Effector CD8-positive, alpha-beta T cell (primary cell): Measurements from ENCODE around the gene SCCPDH.
"Not testable (repeated sequence)": the region's sequence is repeated elsewhere in the genome, so short reads cannot be mapped to it uniquely, and the experiment has no call there.

Experiments used
- DNase-seq: peaks from one replicate; lab custom pipeline; 2025; lab: John Stamatoyannopoulos, UW

SCCPDH gene

GRCh38 chr1:246705368-246705767 is 18.8 kb upstream of the SCCPDH start:
- DNase-seq: no peak

DNA sequence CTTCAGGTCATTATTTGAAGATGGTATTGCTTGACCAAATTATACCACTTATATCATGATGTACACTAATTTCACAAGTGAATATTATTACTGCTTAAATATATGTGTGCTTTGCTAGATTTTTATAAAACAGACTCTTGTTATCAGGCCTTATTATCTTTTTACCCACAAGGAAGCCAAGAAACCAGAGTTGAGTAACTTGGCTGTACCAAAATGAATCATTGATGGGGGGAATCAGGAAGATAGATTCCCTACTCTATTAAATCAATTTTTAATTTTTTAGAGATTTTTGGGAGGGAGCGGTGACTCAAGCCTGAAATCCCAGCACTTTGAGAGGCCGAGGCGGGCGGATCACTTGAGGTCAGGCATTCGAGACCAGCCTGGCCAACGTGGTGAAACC is 16.0 kb upstream of the SCCPDH start:
- no peak for DNase-seq

DNA sequence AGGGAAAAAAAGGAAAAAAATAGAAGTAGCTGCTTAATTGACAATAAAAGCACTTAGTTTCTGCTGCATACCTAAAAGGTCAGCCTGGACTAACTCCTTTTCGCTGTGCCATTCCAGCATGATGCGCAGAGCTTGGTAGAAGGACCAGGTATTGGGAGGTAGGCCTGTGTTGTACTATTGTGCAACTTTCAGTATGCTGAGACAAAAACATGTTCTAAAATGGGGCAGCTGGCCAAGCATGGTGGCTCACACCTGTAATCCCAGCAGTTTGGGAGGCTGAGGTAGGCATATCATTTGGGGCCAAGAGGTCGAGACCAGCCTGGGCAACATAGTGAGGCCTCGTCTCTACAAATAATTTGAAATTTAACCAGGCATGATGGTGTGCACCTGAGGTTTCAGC is 15.0 kb upstream of the SCCPDH start:
- no peak for DNase-seq

GRCh38 chr1:246709835-246710234 is 14.4 kb upstream of the SCCPDH start:
- no peak for DNase-seq

DNA sequence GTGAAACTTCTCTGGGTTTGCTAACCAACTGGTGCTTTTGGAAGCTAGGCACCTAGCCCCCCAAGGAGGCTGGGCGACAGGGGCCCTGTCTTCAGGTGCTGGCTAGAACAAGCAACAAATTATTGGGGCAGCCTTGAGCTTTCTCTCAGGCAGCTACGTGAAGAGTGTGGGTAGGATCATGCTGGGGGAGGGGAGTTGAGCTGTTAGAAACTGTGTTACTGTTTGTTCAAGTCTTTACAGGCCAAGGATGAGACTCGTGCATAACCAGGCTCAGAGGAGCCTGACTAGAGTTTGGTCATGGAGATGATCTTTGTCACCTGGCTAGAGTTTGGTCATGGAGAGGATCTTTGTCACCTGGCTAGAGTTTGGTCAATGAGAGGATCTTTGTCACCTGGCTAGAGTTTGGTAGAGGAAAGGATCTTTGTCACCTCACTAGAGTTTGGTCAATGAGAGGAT is 12.6 kb upstream of the SCCPDH start:
- no peak for DNase-seq

DNA sequence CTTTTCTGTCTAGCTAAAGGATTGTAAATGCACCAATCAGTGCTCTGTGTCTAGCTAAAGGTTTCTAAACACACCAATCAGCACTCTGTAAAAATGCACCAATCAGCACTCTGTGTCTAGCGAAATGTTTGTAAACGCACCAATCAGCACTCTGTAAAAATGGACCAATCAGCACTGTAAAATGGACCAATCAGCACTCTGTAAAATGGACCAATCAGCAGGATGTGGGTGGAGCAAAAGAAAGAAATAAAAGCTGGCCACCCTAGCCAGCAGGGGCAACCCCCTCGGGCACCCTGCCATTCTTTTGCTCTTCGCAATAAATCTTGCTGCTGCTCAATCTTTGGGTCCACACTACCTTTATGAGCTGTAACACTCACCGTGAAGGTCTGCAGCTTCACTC is 11.8 kb upstream of the SCCPDH start:
- DNase-seq: not testable (repeated sequence)

- not testable (repeated sequence) for DNase-seq
Measured at GRCh38 chr1:246719361-246719760, 4.8 kb upstream of the SCCPDH start.

DNA sequence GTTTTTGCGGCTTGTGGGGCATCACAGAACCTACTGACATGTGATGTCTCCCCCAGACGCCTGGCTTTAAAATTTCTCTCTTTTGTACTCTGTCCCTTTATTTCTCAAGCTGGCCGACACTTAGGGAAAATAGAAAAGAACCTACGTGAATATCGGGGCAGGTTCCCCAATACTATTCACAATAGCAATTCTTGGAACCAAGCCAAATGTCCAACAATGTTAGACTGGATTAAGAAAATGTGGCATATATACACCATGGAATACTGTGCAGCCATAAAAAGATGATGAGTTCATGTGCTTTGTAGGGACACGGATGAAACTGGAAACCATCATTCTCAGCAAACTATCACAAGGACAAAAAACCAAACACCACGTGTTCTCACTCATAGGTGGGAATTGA is 3.4 kb upstream of the SCCPDH start:
- not testable (repeated sequence) for DNase-seq

- no peak for DNase-seq
Measured at GRCh38 chr1:246722720-246723119, 1.5 kb upstream of the SCCPDH start.

DNA sequence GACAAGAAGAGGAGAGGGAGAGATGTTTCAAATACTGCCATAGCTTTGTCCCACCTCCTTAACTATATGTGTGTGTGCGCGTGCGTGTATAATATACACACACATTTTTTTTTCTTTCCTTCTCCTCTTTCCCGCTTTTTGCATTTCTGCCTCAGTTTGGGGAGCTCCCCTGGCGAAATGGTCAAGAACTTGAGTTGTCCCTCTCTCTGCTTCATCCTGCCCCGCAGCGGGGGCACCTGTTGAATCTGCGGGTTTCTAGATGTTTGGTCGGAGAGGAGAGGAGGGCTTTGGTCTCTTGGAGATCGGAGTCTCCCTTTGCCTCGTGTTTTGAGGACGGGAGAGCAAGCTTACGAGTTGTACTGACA is 504 bp downstream of the SCCPDH start:
- no peak for DNase-seq

DNA sequence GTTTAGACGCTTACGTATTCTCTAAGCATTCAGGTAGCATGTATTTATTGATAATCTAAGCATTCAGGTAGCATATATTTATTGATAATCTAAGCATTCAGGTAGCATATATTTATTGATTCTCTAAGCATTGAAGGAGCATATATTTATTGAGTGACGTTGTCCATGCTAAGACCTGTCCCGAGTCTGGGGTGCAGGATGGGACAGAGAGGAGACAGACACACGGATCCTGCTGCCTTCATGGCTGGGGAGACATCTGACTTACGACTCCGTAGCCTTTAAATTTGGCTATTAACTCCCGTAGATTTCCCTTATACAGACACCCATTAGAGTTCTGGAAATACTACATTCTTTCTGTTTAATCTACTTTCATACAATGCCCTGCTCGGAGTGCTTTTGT is 982 bp downstream of the SCCPDH start:
- DNase-seq: no peak

- DNase-seq: no peak
Measured at GRCh38 chr1:246726255-246726679, 2.1 kb downstream of the SCCPDH start.

GRCh38 chr1:246726881-246727280 is 2.7 kb downstream of the SCCPDH start:
- no peak for DNase-seq

DNA sequence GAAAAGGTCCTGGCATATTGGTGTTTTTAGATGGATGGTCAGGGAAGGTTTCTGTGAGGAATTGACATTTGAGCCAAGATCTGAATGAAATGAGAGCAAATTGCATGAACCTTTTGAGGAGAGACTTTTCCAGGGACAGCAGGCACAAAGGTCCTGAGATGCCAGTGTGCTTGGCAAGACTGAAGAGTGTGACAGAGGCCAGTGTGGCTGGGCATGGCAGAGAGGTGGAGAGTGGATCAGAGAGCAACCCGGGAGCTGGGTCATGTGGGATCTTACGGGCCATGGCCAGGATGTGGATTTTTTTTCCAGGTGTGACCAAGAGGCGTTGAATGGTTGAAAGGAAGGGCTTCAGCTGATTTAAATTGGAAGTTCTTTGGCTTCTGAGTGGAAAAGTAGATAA is 3.4 kb downstream of the SCCPDH start:
- DNase-seq: no peak

DNA sequence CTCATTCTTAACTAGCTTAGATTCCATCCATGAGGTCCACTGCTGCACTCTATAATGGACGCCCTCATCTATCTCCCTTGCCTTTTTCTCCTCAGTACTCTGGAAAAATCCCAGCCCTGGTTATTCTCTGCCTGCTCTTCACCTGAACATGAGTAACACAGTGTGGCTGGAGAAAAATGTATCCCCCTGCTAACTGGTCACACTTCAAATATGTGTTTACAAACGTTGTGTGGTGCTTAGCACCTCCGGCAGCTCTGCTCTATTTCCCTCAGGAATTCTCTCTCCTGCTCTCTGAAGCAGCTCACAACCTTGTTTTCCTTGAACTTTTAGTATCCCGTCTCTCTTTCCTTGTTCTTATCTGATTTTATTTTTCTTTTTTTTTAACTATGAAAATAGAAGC is 4.1 kb downstream of the SCCPDH start:
- no peak for DNase-seq

DNA sequence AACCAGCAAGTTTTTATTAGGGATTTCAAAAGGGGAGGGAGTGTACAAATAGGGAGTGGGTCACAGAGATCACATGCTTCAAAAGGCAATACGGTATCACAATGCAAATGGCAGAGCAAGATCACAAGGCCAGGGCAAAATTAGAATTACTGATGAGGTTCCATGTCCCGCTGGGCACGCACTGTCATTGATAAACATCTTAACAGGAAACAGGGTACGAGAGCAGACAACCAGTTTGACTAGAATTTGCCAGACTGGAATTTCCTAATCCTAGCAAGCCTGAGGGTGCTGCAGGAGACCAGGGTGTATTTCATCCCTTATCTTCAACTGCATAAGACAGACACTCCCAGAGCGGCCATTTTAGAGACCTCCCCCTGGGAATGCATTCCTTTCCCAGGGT is 4.8 kb downstream of the SCCPDH start:
- not testable (repeated sequence) for DNase-seq

GRCh38 chr1:246730839-246731238 is 6.6 kb downstream of the SCCPDH start:
- DNase-seq: no peak

DNA sequence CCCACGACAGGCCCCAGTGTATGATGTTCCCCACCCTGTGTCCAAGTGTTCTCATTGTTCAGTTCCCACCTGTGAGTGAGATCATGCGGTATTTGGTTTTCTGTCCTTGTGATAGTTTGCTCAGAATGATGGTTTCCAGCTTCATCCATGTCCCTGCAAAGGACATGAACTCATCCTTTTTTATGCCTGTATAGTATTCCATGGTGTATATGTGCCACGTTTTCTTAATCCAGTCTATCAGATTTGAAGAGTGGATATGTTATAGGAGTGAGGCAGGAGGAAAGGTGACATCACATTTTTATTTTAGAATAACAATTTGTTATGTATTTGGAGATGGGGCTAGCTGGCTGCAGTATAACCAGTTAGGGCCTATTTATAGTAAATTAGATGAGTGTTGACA is 7.7 kb downstream of the SCCPDH start:
- not testable (repeated sequence) for DNase-seq

- DNase-seq: no peak
Measured at GRCh38 chr1:246733704-246734103, 9.5 kb downstream of the SCCPDH start.

DNA sequence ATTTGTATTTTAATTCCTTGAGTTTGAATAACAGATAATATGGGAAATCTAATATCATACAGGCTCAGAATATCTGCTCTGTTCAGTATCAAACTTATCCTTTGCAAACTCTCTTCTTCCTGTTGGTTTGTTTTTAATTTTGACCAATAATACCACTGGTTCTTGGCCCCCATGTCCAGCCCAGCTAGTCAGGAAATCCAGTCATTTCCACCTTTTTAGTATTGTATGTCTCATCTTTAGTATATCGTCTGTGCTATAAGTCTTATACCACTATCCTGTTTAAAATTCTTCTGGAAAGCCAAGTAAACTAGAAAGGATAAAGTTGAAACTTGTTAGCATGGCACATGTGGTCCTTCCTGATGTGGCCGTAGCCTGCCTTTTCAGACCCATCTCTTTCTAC is 10.7 kb downstream of the SCCPDH start:
- DNase-seq: no peak

- DNase-seq: no peak
Measured at GRCh38 chr1:246735735-246736134, 11.5 kb downstream of the SCCPDH start.

DNA sequence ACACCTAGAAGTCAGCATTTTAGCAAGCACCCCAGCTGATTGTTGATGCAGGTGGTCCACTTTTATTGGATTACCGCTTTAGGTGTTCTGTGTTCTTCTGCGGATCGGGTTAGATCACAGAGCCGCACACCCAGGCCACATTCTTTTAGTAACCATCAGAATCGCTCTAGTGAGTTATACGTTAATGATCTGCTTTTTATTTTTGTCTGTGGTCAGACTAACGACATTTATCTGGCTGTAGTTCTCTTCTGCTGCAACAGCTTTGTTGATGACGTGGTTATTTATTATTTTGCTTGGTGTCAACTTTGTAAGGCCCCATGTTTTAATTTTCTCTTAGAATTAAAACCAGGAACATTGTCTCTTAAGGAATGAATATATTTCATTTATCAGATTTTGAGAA is 18.2 kb downstream of the SCCPDH start:
- DNase-seq: no peak

- not testable (repeated sequence) for DNase-seq
Measured at GRCh38 chr1:246746155-246746554, 21.9 kb downstream of the SCCPDH start.

- no peak for DNase-seq
Measured at GRCh38 chr1:246748006-246748405, 23.8 kb downstream of the SCCPDH start.

DNA sequence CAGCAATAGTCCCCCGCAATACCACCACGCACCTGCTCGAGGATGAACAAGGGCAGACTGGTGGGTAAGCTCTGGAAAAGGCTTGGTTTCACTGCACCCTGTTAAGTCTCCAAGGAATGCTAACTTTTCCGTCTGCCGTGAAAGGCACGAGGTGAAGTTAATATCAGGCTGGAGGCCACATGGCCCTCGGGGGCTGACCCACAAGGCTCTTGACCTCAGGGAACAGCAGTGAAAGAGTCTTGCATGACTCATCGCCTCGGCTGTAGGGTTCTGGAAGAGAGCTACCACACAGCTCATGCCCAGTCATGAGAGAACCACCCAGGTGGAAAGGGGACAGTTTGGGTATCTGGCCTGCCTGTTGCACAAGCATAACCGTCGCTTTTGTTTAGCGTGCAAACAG is 24.7 kb downstream of the SCCPDH start:
- no peak for DNase-seq
